HUES48 (cell line): ENCODE data around the gene BTG4.

ENCODE experiments used
- H3K27ac ChIP-seq: one replicate; pipeline ENCODE4 v1.7.0; 2013; ENCODE audit warnings: low read depth, low read length, inconsistent platforms
- H3K27me3 ChIP-seq: 2 replicates; pipeline ENCODE4 v1.6.1; 2013; ENCODE audit warnings: mild to moderate bottlenecking, low read length; ENCODE audit not compliant: control insufficient read depth, insufficient read depth
- H3K36me3 ChIP-seq: 2 replicates; pipeline ENCODE4 v1.6.1; 2013; ENCODE audit warnings: low read length; ENCODE audit not compliant: control insufficient read depth, insufficient read depth
- H3K4me1 ChIP-seq: 2 replicates; pipeline ENCODE4 v1.6.1; 2013; ENCODE audit warnings: mild to moderate bottlenecking, low read length; ENCODE audit not compliant: control insufficient read depth, insufficient read depth
- H3K4me3 ChIP-seq: 2 replicates; pipeline ENCODE4 v1.5.1; 2013; ENCODE audit warnings: mild to moderate bottlenecking, low read depth, low read length
- H3K9ac ChIP-seq: 2 replicates; pipeline ENCODE4 v1.6.1; 2013; ENCODE audit warnings: mild to moderate bottlenecking, low read depth, low read length, moderate library complexity
- H3K9me3 ChIP-seq: 2 replicates; pipeline ENCODE4 v1.6.1; 2013; ENCODE audit warnings: low read length; ENCODE audit not compliant: control insufficient read depth, insufficient read depth

The BTG4 gene

GRCh38 chr11:111455291-111456085, 56.7 kb downstream of the BTG4 start:
- Histone ChIP-seq H3K9me3 (no peaks in the 10 kb centered on the region), H3K27me3 (no peaks in the 10 kb centered on the region; the same call in 1 of the 2 replicates), H3K36me3 (no peaks in the 10 kb centered on the region), H3K4me3 (peak overlapping the region; percentile 53), H3K4me1 (0 out of 2 replicates have a peak, but pooled peaks cover 5% of the 10 kb centered on the region), H3K9ac (no peak overlapping the region), H3K27ac (no peak overlapping the region)

- H3K9ac ChIP-seq = no peak overlapping the region
- H3K4me3 ChIP-seq = peak overlapping the region; percentile 53
- H3K27me3 ChIP-seq = no peaks in the 10 kb centered on the region; the same call in 1 of the 2 replicates
- no peaks in the 10 kb centered on the region for H3K36me3 ChIP-seq
- H3K4me1 ChIP-seq = 0 out of 2 replicates have a peak, but pooled peaks cover 5% of the 10 kb centered on the region
- no peaks in the 10 kb centered on the region for H3K9me3 ChIP-seq
- no peak overlapping the region for H3K27ac ChIP-seq
These were observed 57.5 kb downstream of the BTG4 start for GRCh38 chr11:111454561-111455192.

DNA sequence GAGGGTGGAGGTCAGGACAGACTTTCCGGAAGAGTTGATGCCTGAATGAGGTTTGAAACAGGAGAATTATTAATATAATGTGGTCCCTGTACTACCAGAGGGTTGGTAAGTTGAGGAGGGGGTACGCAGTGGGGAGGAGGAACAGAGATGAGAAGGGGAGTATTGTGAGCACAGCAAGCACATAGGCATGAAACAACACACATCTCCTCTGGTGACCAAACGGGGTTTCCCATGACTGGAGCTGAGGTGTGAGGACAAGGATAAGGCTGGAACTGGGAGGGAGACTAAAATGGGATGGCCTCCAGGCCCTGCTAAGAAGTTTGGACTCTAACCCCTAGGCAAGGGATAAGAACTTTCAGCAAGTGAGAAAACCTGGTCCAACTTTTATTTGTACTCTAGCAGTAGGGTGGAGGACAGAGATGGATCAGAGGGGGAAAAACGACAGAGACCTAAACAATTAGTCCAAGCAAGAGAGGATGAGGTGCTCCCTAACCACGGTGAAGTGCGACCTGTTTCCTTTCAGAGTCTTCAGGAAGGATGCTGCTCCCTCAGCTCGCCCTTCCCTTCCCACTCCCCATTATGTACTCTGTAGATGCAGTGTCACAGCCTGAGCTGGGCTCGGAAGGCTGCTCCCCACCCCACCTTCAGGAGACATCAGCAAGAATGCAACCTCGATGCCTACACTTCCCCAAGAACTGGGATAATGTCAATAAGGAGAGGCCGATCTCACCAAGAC, 59.2 kb downstream of the BTG4 start:
- H3K27ac ChIP-seq = no peak overlapping the region
- H3K4me1 ChIP-seq = 0 out of 2 replicates have a peak, but pooled peaks cover 11% of the 10 kb centered on the region
- H3K36me3 ChIP-seq = no peaks in the 10 kb centered on the region
- H3K9me3 ChIP-seq = no peaks in the 10 kb centered on the region
- no peak overlapping the region for H3K4me3 ChIP-seq
- H3K27me3 ChIP-seq = no peaks in the 10 kb centered on the region; the same call in 1 of the 2 replicates
- no peak overlapping the region for H3K9ac ChIP-seq

DNA sequence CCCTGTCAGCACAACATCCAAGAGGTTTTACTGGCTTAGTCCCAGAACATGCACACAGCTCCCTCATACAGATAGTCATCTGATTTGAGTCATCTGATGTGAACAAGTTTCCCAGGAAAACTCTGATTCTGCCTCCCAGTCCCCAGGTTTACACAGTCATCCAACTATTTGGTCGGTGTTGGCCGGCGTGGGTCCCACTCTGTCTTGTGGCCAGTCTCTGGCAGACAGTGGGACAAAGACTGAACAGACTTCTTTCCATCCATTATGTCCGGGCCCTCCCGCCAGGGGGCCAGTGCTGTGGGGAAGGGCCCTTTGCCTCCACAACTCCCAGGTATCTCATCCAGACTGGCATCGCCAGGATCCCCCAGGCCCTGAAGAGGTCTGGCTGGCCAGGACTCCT, 60.0 kb downstream of the BTG4 start:
- Histone ChIP-seq H3K9me3 (no peaks in the 10 kb centered on the region), H3K27me3 (no peaks in the 10 kb centered on the region; the same call in 1 of the 2 replicates), H3K27ac (no peak overlapping the region), H3K4me1 (0 out of 2 replicates have a peak, but pooled peaks cover 11% of the 10 kb centered on the region), H3K9ac (no peak overlapping the region), H3K36me3 (no peaks in the 10 kb centered on the region), H3K4me3 (no peak overlapping the region)

GRCh38 chr11:111450480-111451320, 61.5 kb downstream of the BTG4 start:
- Histone ChIP-seq H3K4me1 (0 out of 2 replicates have a peak, but pooled peaks cover 11% of the 10 kb centered on the region), H3K9me3 (no peaks in the 10 kb centered on the region), H3K36me3 (no peaks in the 10 kb centered on the region), H3K9ac (no peak overlapping the region), H3K4me3 (no peak overlapping the region), H3K27ac (no peak overlapping the region), H3K27me3 (no peaks in the 10 kb centered on the region; the same call in 1 of the 2 replicates)

GRCh38 chr11:111449696-111450479, 62.3 kb downstream of the BTG4 start:
- no peaks in the 10 kb centered on the region for H3K9me3 ChIP-seq
- H3K27ac ChIP-seq = no peak overlapping the region
- no peaks in the 10 kb centered on the region for H3K36me3 ChIP-seq
- no peak overlapping the region for H3K4me3 ChIP-seq
- H3K9ac ChIP-seq = no peak overlapping the region
- no peaks in the 10 kb centered on the region for H3K27me3 ChIP-seq
- 0 out of 2 replicates have a peak, but pooled peaks cover 11% of the 10 kb centered on the region for H3K4me1 ChIP-seq

- H3K4me3 ChIP-seq = no peak overlapping the region
- H3K9me3 ChIP-seq = no peaks in the 10 kb centered on the region
- H3K4me1 ChIP-seq = 0 out of 2 replicates have a peak, but pooled peaks cover 6% of the 10 kb centered on the region
These were observed 63.2 kb downstream of the BTG4 start for GRCh38 chr11:111448831-111449557.

DNA sequence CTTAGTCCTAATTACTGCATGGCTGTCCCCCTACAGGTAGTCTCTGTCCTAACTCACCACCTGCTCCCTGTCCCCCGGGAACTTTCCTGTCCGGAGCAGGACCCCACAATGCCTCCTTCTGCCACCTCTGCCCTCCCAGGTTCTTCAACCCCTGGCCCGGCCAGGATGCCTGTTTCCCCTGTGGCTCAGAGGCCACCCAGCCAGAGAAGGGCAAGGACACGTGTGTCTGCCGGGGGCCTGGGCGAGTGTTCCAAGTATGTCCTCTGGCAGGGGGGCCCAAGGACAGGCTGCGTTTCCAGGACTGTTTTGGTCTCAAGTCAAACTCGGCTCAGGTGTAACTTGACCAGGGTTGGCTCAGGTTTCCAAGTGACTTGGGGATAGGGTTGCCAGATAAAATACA, 63.8 kb downstream of the BTG4 start:
- no peaks in the 10 kb centered on the region for H3K36me3 ChIP-seq
- no peaks in the 10 kb centered on the region for H3K27me3 ChIP-seq
- H3K4me1 ChIP-seq = 0 out of 2 replicates have a peak, but pooled peaks cover 6% of the 10 kb centered on the region
- no peak overlapping the region for H3K27ac ChIP-seq
- no peak overlapping the region for H3K9ac ChIP-seq
- no peaks in the 10 kb centered on the region for H3K9me3 ChIP-seq
- no peak overlapping the region for H3K4me3 ChIP-seq

More at GRCh38 chr11:111448831-111449557, 63.2 kb downstream of the BTG4 start:
- Histone ChIP-seq H3K27ac (no peak overlapping the region), H3K27me3 (no peaks in the 10 kb centered on the region), H3K9ac (no peak overlapping the region), H3K36me3 (no peaks in the 10 kb centered on the region)

DNA sequence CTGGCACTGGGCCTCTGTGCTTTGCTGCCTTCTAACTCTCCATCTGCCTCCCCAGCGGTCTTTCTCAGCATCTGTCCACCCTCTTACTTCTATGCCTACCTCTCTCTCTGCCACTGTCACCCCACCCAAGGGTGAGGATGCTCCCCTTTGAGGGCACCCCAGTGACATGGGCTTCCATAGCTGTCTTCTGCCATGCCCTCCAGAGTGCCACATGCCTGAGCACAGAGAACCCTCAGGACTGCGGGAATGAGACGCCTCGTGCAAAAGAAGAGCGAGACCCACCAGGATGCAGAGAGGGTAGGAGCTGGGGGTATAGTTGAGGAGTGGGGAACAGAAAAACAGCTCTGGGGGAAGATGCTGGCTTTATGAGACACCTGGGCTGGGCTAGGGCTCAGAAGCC, 64.3 kb downstream of the BTG4 start:
- H3K9ac ChIP-seq = no peak overlapping the region
- no peak overlapping the region for H3K27ac ChIP-seq
- H3K36me3 ChIP-seq = no peaks in the 10 kb centered on the region
- no peaks in the 10 kb centered on the region for H3K27me3 ChIP-seq
- H3K4me1 ChIP-seq = 0 out of 2 replicates have a peak, but pooled peaks cover 6% of the 10 kb centered on the region
- H3K9me3 ChIP-seq = no peaks in the 10 kb centered on the region
- no peak overlapping the region for H3K4me3 ChIP-seq
